ENCODE results near the gene PSMB7. TPM values are rescaled to one million over a fixed set of nuclear protein-coding genes. Genes with fewer than 3 reads are reported as not detected.
A peak's percentile ranks its signal among the peaks of the same experiment; 100 is the strongest.

Gene PSMB7
- total RNA-seq, 4 donors from 2014 or later, result 74.7 to 181 (median 100) TPM

GRCh38 chr9:124342776-124343485 lies 72.3 kb downstream of the PSMB7 start:
- H3K9me3 ChIP-seq, result peaks cover 0 to 2% (median 0%) of the 10 kb centered on the region in 4 donors
- WGBS, 2 donors, result 29 to 31% methylated on average over 20 to 26 of the region's 26 CpGs
- peak overlapping the region; percentile 43 to 90 (median 74) for H3K27ac ChIP-seq
- no peaks in the 10 kb centered on the region for H3K27me3 ChIP-seq
- TF ChIP-seq POLR2A (IDR thresholded peaks at IDR 0.05), result peak in 1 of 2 donors; percentile 28
- TF ChIP-seq CTCF (IDR thresholded peaks at IDR 0.05), result no peak
- peak in 1 of 2 donors; percentile 60 for TF ChIP-seq EP300 (IDR thresholded peaks at IDR 0.05)
- H3K4me3 ChIP-seq, result no peak overlapping the region
- peaks cover 3 to 84% (median 4%) of the 10 kb centered on the region in 3 donors for H3K36me3 ChIP-seq
- peak; percentile 18 to 34 for DNase-seq (ENCODE audit: low spot score in 2 of 2)
- H3K4me1 ChIP-seq, result peaks cover 0 to 21% (median 10%) of the 10 kb centered on the region in 4 donors

- Histone ChIP-seq H3K4me3 (no peak overlapping the region), H3K27me3 (no peaks in the 10 kb centered on the region), H3K4me1 (peaks cover 0 to 21% (median 10%) of the 10 kb centered on the region in 4 donors), H3K36me3 (peaks cover 0 to 84% (median 4%) of the 10 kb centered on the region in 3 donors), H3K9me3 (peaks cover 0 to 7% (median 0%) of the 10 kb centered on the region in 4 donors), H3K27ac (peak overlapping the region; percentile 43 to 90 (median 64))
- 71 to 74% methylated on average over 11 of the region's 11 CpGs for WGBS, 2 donors
- no peak for DNase-seq (ENCODE audit: low spot score in 2 of 2)
- TF ChIP-seq EP300 (IDR thresholded peaks at IDR 0.05) (no peak), POLR2A (IDR thresholded peaks at IDR 0.05) (no peak), CTCF (IDR thresholded peaks at IDR 0.05) (no peak)
These were observed 72.9 kb downstream of the PSMB7 start for GRCh38 chr9:124342402-124342775.

GRCh38 chr9:124341455-124342170 lies 73.6 kb downstream of the PSMB7 start:
- Histone ChIP-seq H3K4me3 (no peak overlapping the region), H3K27me3 (no peaks in the 10 kb centered on the region), H3K36me3 (peaks cover 0 to 84% (median 4%) of the 10 kb centered on the region in 3 donors), H3K27ac (peak overlapping the region in 2 of 4 donors; percentile 84 to 90), H3K4me1 (peaks cover 0 to 21% (median 10%) of the 10 kb centered on the region in 4 donors), H3K9me3 (peaks cover 0 to 13% (median 0%) of the 10 kb centered on the region in 4 donors)
- 80 to 83% methylated on average over 20 to 21 of the region's 21 CpGs for WGBS, 2 donors
- no peak for TF ChIP-seq POLR2A (IDR thresholded peaks at IDR 0.05)
- no peak for TF ChIP-seq EP300 (IDR thresholded peaks at IDR 0.05)
- TF ChIP-seq CTCF (IDR thresholded peaks at IDR 0.05), result no peak
- DNase-seq (ENCODE audit: low spot score in 2 of 2), result no peak

- peak overlapping the region in 2 of 4 donors; percentile 84 to 90 for H3K27ac ChIP-seq
- peaks cover 0 to 84% (median 4%) of the 10 kb centered on the region in 3 donors for H3K36me3 ChIP-seq
- no peak overlapping the region for H3K4me3 ChIP-seq
- no peaks in the 10 kb centered on the region for H3K27me3 ChIP-seq
- peaks cover 0 to 21% (median 10%) of the 10 kb centered on the region in 4 donors for H3K4me1 ChIP-seq
- DNase-seq (ENCODE audit: low spot score in 2 of 2), result no peak
- TF ChIP-seq EP300 (IDR thresholded peaks at IDR 0.05), result no peak
- peaks cover 0 to 13% (median 0%) of the 10 kb centered on the region in 4 donors for H3K9me3 ChIP-seq
- WGBS, 2 donors, result 73 to 79% methylated on average over 18 of the region's 18 CpGs
These were observed 74.8 kb downstream of the PSMB7 start for GRCh38 chr9:124340219-124341069.

GRCh38 chr9:124339603-124340146 lies 75.6 kb downstream of the PSMB7 start:
- WGBS, 2 donors, result 71 to 86% methylated on average over 12 to 13 of the region's 13 CpGs
- TF ChIP-seq EP300 (IDR thresholded peaks at IDR 0.05), result no peak
- no peak for TF ChIP-seq CTCF (IDR thresholded peaks at IDR 0.05)
- TF ChIP-seq POLR2A (IDR thresholded peaks at IDR 0.05), result no peak
- H3K4me3 ChIP-seq, result no peak overlapping the region
- H3K27me3 ChIP-seq, result no peaks in the 10 kb centered on the region
- DNase-seq (ENCODE audit: low spot score in 2 of 2), result no peak
- peak overlapping the region in 3 of 4 donors; percentile 30 to 84 (median 56) for H3K27ac ChIP-seq
- peaks cover 0 to 21% (median 10%) of the 10 kb centered on the region in 4 donors for H3K4me1 ChIP-seq
- H3K36me3 ChIP-seq, result peaks cover 0 to 84% (median 4%) of the 10 kb centered on the region in 3 donors
- peaks cover 0 to 13% (median 0%) of the 10 kb centered on the region in 4 donors for H3K9me3 ChIP-seq
